ENCODE results near the gene SH3RF3.

The SH3RF3 gene

DNA sequence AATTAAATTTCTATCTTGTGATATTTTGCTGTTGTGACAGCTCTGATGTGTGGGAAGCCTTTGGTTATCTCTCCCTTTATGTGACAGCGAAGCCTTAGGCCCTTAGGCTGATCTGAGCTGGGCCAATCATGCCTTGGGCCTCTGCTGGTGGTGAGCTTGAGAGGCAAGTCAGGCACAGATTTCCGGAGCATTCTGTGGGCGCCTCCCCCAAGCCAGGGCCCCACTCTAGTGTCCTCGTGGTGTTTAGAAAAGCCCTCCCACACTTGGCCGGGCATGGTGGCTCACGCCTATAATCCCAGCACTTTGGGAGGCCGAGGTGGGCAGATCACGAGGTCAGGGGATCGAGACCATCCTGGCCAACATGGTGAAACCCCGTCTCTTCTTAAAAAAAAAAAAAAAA, 239.8 kb downstream of the SH3RF3 start:
- FAIRE-seq = no peak

DNA sequence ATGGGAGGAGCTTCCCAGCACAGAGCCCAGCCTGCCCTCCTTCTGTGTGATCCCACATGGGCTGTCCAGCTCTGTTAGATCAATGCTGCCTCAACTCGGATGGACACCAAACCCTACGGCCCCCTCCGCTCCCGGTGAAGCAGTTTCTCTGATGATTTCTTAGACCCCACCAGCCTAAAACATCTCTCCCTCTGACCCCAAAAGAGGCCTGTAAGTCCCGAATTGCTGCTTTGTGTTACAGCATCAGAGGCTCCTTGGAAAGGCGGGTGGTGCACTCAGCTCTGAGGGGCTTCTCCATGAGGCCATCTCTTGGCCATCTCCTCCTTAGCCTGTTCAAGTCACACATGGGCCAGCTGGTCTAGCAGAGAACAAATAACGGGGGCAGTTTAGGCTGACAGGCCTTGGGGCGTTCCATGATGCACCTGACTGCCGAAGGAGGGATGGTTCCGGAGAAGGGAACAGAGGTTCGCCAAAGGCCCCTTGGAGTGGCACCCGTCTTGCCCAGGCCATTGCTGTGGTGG, 240.7 kb downstream of the SH3RF3 start:
- FAIRE-seq = no peak

DNA sequence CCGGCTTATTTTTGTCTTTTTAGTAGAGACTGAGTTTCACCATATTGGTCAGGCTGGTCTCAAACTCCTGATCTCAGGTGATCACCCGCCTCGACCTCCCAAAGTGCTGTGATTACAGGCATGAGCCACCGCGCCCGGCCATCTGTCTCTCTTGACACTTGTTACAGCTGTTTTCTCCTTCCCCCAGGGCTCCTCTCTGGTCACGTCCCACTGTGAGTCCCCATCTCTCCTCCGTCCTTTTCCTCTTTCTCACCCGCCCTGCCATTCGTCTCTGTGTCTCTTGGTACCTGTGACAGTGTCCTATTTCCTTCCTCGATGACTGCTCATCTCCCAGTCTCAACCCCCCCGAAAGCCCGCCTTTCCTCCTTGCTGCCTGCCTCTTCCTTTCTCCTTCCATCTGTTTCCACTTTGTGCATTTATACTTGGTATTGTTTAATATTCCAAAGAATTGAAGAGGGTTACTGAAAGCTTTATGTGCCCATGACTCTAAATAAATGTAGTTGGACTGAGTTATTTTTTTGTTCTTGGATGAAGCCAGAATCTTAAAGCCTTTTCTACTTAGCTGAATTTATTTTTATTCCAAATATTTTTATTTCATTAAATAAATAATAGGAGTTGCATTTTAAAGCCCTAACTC, 241.5 kb downstream of the SH3RF3 start:
- FAIRE-seq = no peak

DNA sequence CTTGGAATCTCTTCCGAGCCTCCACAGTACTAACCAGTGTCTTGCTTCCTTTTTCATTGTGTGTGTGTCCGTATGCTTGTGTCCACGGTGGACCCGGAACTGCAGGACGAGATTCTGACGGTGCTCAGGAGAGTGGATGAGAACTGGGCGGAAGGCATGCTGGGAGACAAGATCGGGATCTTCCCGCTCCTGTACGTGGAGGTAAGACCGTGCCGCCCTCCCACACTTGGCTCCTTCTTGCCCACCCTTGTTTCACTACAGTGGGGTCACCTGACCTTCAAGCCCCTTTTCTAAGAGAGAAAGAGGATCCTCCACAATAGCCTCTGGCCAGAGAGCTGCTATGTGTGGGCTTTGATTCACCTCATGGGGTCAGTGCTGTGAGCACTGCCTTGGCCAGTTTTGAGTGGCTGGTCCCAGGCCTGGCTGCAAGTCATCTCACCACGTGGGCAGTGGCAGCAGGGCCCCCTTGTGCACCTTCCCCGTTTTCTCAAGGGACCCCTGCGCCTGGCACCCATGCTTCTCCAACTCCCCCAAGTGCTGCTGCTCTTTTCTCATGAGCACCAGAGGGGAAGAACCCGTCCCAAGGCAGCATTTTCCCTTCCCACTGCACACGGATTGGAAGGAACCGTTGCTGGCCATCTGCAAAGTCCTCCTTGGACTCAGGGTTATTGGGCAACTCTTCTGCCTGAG, 242.6 kb downstream of the SH3RF3 start:
- FAIRE-seq = no peak

DNA sequence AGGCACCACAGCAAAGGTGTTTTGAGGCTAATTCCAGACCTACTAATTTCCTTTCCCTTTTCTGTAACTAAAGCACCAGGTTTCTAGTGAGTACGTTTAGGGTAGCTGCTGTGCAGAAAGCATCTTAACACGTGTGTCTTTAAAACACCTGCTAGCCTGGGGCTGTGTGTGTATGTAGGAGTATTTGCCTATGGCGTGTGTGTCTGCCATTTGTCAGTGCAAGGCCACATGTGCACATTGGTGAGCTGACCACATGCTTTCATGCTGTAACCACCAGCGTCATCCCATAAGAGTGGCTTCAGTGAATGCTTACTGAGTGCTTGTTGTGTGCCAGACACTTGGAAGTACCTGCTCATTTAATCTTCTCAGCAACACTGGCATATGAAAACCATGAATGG, 243.2 kb downstream of the SH3RF3 start:
- FAIRE-seq = no peak

DNA sequence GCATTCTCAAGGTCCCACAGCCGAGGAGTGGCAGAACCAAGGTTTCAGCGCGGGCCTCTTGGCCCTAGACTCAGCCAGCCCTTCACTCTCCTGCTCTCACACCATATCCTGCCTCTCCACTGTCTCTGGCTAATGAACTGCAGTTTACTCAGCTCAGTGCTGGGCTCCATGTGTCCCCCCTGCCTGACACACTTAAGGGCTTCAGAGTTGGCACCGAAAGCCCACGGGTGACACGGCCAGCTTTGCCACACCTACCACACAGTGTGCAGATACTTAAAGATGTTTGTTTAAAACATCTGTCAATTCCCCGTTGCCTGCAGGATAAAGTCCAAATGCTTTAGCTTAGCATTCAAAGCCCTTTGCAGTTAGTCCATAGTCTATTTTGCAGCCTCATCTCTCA, 243.6 kb downstream of the SH3RF3 start:
- no peak for FAIRE-seq

DNA sequence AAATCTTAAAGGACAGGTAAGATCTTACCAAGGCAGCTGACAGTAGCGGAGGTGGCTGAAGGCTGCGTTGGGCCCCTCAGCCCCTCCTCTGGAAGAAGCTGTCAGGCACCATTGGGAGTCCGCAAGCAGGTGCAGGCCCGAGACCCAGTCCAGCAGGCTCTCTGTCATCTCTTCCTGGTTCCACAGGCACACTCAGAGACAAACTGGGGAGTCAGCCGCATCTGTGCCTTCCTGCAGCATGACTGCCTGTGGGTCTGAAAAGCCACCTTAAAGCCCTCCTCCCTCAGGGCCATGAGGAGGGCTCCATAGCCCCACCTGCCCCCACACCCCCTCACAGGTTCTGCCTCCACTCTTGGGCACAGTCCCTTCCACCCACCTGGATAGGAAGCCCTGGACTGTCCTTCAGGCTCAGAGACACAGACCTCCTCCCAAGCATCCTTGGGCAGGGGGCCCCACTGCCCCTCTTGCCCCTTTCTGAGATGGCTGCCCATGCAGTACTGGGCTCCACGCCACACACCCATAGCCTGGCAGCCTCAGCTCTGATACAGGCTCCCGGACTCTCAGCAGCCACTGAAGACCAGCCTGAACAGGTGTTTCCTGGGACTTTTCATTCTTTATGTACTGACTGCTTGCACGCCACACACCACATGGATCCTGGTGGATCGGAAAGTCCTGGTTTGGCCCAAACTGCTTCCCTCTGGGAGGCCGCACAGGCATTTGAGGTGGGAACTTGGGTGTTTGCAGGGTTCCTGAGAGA, 245.0 kb downstream of the SH3RF3 start:
- no peak for FAIRE-seq

DNA sequence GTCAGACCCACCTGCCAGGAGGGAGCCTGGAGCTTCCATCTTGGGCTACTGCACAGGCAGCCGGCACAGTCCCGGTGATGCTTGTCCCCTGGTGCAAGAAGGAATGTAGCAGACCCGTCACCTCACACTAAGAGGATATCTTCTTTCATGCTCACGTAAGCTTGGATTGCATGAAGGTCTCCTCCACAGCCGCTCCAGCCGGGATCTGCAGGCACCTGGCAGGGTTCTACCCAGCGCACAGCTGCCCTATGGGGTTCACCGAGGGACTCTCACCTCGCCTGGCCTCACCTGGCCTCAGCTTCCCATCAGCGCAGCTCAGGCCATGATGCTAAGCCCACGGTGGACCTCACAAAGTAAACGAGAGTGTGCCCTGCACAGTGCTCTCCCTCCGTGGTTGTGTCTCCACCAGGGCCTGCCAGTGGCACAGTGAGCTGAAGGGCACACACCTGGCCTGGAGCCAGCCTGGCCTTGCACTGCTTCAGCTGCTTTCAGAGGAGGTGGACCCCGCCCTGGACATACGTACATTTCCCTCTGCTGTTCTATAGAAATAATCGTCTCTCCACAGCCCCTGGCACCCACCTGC, 245.6 kb downstream of the SH3RF3 start:
- no peak for FAIRE-seq

DNA sequence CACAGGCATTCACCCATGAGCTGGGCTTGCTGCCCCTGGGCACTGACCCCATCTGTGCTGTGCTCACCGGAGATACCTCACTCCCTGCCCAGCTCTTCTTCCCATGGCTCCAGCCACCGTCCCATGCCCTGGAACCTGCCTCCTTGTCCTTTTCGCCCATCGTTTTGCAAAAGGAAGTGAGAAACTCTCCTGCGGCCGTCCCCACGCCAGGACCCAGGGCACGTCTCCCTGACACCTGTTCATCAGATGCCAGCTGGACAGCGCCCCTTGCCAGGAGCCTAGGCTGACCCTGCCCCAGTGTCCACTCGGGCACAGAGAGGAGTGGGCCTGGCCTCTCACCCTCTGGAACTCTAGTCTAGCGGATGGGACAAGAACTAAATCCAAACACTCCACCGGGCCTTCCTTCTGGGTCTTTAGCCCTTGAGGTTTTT, 246.1 kb downstream of the SH3RF3 start:
- FAIRE-seq = no peak

DNA sequence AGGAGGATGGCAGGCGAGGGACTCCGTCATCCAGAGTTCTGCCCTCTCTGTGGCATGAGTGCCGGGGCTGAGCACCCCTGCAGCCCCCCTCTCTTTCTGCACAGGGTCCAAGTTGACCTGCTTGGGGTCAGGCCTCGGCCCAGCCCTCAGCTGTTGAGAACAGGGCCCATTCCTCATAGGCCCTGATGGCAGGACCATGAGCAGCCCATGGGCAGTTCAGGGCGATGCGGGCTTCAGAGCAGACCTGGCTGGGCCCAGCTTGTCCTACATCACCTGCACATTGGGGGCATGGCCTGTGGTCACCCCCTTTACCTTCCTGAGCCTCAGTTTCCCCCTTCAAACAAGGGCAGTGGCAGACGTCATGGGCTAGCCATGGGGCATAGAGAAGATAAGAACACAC, 246.7 kb downstream of the SH3RF3 start:
- no peak for FAIRE-seq

DNA sequence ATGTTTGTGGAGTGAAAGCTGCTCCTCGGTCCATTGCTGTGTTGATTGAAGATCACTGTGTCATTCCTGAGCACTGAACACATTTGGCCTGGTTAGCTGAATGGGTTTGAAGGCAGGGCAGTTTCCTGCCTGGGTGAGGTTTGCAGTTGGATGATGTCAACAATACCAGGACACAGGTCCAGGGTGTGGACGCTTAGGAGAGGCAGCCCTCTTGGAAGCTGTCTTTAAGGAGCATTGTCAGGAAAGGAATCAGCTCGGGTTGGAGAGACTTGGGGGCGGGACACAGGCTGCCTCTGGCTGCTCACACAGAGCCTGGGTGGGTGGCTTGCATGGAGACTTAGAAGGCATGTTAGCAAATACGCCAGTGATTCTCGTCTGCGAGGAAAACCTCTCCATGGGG, 247.1 kb downstream of the SH3RF3 start:
- FAIRE-seq = no peak

DNA sequence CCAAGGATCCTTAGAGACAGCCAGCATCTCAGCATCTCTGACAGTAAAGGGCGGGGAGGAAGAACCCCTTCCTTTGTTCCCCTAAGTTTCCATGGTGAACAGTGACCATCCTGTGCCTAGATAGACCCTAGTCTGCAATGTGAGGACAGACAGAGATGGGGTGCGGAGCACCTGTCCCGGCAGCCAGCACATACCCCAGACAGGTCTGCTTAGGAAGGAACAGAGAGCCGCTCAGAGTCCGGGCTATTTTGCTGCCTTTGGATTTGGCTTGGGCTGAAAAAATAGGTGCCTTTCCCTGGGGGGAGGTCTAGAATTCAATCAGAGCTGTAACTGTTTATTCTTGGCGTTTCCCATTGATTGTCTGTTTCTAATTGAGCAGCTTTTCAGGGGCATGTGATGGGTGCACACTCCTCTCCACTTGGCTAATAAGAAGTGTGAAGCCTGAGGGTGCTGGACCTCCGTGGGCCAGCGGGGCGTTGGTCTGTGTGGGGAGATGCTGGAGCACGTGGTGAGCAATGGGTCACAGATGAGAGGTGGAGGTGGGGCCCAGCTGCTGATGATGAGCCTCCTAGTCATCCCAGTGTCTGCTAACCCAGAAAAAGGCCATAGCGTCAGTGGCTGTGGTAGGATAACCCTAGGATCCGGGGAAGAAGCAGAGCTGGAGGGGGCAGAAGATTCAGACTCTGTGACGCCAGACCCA, 247.9 kb downstream of the SH3RF3 start:
- no peak for FAIRE-seq

DNA sequence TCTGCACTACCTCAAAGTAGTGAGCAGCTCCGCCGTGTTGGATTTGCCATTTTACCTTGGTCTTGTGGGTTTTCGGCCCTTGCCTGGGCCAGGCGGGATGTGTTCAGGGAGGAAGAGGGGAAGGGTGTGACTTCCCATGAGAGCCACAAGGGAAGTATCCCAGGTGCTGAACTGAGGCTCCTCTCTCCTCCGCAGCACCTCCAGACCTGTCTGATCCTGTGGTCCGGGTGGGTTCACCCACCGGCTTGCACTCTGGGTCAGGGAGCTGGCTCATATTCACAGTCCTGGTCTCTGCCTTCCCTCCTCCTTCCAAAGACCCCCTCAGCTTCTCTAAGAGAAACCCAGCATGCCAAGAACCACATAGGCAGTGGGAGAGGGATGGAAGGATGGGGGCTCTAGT, 249.0 kb downstream of the SH3RF3 start:
- no peak for FAIRE-seq

DNA sequence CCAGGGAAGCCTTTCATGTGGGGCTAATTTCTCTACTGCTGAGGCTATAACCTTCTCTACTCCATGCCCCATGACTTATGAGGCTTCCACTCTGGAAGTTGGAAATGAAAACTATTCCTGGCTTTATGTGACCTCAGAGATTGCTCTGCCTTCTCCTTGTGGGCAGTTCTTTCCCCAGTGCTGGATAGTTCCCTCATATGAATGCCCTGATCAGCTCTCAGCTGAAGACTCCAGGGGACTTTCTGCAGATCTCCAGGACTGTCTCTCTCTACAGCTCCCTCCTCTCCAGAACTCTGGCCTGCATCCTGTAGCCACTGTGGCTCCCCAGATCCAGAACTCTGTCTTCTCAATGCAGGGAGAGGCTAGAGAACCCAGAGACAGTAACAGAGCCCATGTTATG, 249.7 kb downstream of the SH3RF3 start:
- no peak for FAIRE-seq

DNA sequence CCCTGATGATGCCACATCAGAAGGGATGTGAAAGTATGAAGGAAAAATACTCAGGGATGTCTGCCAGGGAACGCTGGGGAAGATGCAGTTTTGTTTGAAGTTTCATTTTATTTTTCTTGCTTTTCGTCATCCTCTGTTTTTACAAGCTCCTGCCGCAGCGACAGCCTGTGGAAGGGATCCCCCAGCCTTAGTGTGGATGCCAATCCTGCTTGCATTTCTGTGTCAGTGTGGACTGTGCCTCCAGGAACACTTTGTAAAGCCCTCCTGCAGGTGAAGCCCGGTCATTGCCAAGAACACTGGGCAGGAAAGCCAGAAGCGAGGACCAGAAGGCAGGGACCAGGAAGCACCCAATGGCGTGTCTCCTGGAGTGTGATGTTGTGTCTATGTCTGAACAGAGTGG, 250.5 kb downstream of the SH3RF3 start:
- FAIRE-seq = no peak

DNA sequence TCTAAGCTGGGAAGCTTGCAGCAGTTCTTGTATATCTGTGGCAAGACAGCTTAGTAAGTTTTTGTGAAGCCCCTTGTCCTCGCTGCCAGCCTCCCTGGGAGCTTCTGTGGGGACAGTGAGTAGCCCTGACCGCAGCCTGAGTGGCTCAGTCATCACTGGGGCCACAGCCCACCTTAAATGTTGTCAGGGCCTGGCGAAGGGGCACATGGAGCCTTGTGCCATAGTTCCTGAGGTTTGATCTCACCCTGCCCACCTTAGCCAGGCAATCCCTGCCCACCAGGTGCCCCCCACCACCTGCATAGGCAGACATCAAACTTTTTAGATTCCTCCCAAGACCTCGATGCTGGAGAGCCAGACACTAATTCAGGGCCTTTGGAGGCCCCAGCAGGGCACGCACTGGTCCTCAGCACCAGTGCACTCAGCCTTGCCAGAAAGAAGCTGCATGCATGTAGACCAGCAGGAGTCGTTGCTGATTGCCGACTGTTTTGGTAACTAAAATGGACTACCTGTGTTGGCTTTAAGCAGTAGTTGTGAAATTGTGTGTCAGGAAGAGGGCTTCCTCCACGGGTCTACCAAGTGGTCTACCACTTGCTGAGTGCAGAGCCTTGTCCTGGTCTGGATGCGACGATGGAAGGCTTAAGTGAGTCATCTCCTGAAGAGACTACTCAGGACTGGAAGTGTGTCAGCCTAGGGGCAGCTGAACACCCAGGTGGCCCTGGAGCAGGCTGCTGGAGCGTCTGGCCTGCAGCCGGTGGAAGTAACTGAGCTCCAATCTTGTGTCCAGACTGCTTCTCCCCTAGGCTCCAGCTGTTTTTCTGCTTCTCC, 251.7 kb downstream of the SH3RF3 start:
- FAIRE-seq = no peak

DNA sequence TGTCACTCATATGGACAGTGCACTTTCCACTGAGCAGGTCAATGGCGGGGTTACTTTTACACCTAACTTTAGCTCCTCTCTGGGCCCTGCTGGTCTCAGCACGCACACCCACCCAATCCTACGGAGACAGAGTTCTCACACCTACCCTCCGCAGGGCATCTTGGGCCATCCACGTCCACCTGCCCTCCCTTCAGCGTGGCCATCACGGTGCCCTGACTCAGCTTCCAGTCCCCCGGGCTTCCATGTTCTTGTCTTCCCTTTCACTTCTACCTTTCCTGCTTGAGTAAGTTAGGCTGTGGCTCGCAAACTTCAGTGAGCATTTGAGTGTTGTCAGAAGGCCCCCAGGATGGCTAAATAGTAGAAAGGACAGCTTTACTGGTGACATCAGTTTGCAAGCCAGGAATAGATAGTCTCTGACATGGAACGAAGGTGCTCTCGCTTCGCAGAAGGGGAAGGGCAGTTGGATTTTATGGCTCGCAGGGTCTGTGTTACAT, 252.4 kb downstream of the SH3RF3 start:
- FAIRE-seq = no peak

DNA sequence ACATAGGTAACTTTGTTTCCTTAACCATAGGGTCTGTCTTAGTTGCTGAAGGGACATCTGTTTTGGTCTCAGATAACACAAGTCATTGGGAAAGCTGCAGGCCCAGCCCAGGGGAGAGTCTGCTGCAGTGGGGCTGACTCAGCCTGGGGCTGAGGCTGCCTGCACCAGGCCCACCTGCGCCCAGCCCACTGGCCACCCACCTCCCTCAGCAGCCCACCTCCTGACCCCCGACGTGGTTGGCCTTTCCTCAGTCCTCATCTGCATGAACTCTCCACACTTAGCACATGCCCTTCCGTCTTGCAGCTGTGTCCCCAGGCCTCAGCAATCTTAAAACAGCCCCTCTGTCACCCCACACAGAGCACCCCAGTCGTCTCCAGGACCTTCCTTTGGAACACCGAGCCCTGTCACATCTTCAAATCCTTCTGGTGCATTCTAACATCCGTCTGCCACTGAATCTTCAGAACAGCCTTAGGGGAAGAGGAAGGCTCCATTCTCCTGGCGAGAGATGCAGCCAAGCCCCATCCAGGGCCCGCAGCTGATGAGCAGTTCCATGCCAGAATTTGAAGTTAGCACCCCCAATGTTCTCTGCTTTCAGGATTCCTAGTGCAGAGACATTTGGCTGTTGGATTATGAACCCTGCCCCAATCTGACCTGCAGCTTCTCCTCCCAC, 253.4 kb downstream of the SH3RF3 start:
- FAIRE-seq = no peak

DNA sequence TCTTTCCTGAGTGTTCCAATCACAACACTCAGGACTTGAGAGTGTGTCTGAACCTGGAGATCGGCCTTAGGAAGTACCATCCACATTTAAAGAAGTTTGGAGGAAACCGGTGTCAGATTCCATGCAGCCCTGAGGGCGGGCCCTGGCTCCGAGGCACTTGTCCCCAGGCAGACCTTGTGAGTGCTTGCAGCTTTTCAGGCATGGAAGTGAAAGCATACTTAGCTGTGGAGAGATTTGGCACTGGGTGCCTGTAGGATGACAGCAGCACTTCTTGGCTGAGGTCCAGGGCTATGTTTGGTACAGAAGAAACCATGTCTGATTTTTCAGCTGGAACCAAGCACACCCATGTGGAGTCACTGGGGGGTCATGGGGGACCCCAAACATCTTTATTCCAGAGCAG, 253.9 kb downstream of the SH3RF3 start:
- FAIRE-seq = no peak

DNA sequence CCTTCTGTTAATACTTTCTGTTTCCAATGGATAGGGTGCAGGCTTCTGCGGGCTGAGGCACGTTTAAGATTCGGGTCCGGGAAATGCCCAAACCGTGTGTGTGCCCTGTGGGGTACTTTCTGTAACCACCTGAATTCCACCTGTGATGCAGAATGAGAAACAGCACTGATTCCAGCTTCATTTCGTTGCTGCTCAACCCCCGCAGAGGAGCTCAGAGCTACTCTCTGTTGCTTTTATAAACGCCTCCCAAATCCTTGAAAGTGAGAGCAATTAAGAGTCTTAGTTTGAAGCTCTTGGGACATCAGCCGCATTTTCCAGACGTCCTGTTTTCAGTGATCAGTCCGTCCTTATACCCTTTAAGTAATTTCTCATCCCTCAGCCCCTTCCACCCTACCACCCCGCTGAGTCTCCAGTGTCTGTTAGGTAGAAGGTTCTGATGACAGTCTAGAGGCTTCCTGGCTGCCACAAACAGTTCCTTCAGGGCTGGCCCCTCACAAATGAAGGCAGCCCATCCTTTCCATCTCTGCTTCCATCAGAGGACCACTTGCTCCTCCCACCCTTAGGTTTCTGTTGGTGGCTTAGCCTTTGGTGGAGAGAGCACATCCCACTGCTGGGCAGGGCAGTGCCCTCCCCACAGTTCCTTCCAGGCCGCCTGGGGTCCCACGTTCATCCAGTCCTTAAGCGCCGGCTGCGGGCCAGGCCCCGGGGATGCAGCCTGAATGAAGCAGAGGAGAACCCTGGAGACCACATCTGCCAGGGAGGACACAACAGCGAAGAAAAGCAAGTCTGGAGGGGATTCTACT, 254.7 kb downstream of the SH3RF3 start:
- no peak for FAIRE-seq
